Activated CD4-positive, alpha-beta T cell treated with anti-CD3 and anti-CD28 coated beads, Interleukin-2, amount 50 U/mL, for 1 hour (primary cell): ENCODE measurements around the gene SNX18.
"Not testable (repeated sequence)": the region's sequence is repeated elsewhere in the genome, so short reads cannot be mapped to it uniquely, and the experiment has no call there.

Source experiments
- DNase-seq: peaks from one replicate; pipeline ENCODE4 v3.0.0-alpha.2; 2020

The SNX18 gene

GRCh38 chr5:54520940-54521339, 3.4 kb downstream of the SNX18 start:
- no peak for DNase-seq

- DNase-seq = no peak
These were observed 4.4 kb downstream of the SNX18 start for GRCh38 chr5:54521856-54522479.

- no peak for DNase-seq
These were observed 6.0 kb downstream of the SNX18 start for GRCh38 chr5:54523534-54523933.

GRCh38 chr5:54524082-54524481, 6.5 kb downstream of the SNX18 start:
- no peak for DNase-seq

- DNase-seq = no peak
These were observed 7.1 kb downstream of the SNX18 start for GRCh38 chr5:54524704-54525103.

GRCh38 chr5:54525261-54525660, 7.7 kb downstream of the SNX18 start:
- DNase-seq = no peak

GRCh38 chr5:54525692-54526091, 8.1 kb downstream of the SNX18 start:
- DNase-seq = no peak

GRCh38 chr5:54526604-54527288, 9.2 kb downstream of the SNX18 start:
- DNase-seq = no peak

GRCh38 chr5:54528633-54529209, 11.2 kb downstream of the SNX18 start:
- no peak for DNase-seq

- no peak for DNase-seq
These were observed 12.0 kb downstream of the SNX18 start for GRCh38 chr5:54529565-54529964.

GRCh38 chr5:54531546-54531945, 14.0 kb downstream of the SNX18 start:
- DNase-seq = no peak

- no peak for DNase-seq
These were observed 16.1 kb downstream of the SNX18 start for GRCh38 chr5:54533541-54534190.

- DNase-seq = no peak
These were observed 16.8 kb downstream of the SNX18 start for GRCh38 chr5:54534191-54535004.

GRCh38 chr5:54535149-54535844, 17.7 kb downstream of the SNX18 start:
- DNase-seq = no peak

GRCh38 chr5:54536375-54536774, 18.8 kb downstream of the SNX18 start:
- not testable (repeated sequence) for DNase-seq

GRCh38 chr5:54536861-54537260, 19.3 kb downstream of the SNX18 start:
- not testable (repeated sequence) for DNase-seq

- DNase-seq = no peak
These were observed 20.2 kb downstream of the SNX18 start for GRCh38 chr5:54537725-54538124.

GRCh38 chr5:54538156-54538555, 20.6 kb downstream of the SNX18 start:
- DNase-seq = no peak

- DNase-seq = no peak
These were observed 21.4 kb downstream of the SNX18 start for GRCh38 chr5:54539001-54539400.

GRCh38 chr5:54540286-54540685, 22.7 kb downstream of the SNX18 start:
- DNase-seq = no peak

- no peak for DNase-seq
These were observed 24.5 kb downstream of the SNX18 start for GRCh38 chr5:54541823-54542783.
